Body of pancreas (tissue), 4 donors: Measurements from ENCODE around the gene OR2T34. TPM values are rescaled to one million over a fixed set of nuclear protein-coding genes. Genes with fewer than 3 reads are reported as not detected.
"Not testable (repeated sequence)": the region's sequence is repeated elsewhere in the genome, so short reads cannot be mapped to it uniquely, and the experiment has no call there.

Experiments
- ATAC-seq: fragments of 150-250 bp; one replicate; pipeline ENCODE4 v1.9.1; 2016
- DNase-seq, 4 donors: peaks; one replicate each; pipeline ENCODE4 v3.0.0-alpha.2; 2019
- H3K27ac ChIP-seq, 4 donors: fragments of 200-600 bp; sonication (generic); 1 replicate in 3 of 4; 2 replicates in 1 of 4; pipeline versions ENCODE4 v1.5.1 to v1.6.1; 2016 to 2019; ENCODE audit warnings: mild to moderate bottlenecking in 1 of 4, mixed read lengths in 1 of 4, moderate library complexity in 1 of 4
- H3K27me3 ChIP-seq, 2 donors: fragments of 200-600 bp; sonication (generic); one replicate each; pipeline ENCODE4 v1.6.0; 2016; ENCODE audit warnings: mild to moderate bottlenecking in 1 of 2
- H3K36me3 ChIP-seq, 2 donors: fragments of 200-600 bp; sonication (generic); replicated peaks in 1 of 2; 2 replicates each; pipeline ENCODE4 v1.5.1; 2016; ENCODE audit warnings: low read depth in 2 of 2; ENCODE audit not compliant: insufficient read depth in 1 of 2
- H3K4me1 ChIP-seq: fragments of 200-600 bp; sonication (generic); one replicate; pipeline ENCODE4 v1.6.0; 2016
- H3K4me3 ChIP-seq, 2 donors: fragments of 200-600 bp; sonication (generic); 1 replicate in 1 of 2; 2 replicates in 1 of 2; pipeline ENCODE4 v1.5.1; 2016 to 2019
- H3K9me3 ChIP-seq, 3 donors: fragments of 200-600 bp; sonication (generic); 1 replicate in 2 of 3; 2 replicates in 1 of 3; pipeline ENCODE4 v1.5.1; 2016
- CTCF ChIP-seq, 7 experiments: fragments of 450-650 bp in 4 of 7; fragments of 200-600 bp in 3 of 7; sonication (generic) in 3 of 7; IDR thresholded peaks; one replicate each; pipeline ENCODE4 v1.5.1; 2016 to 2019; ENCODE audit warnings: antibody characterized with exemption in 7 of 7
- POLR2A ChIP-seq, 3 donors: fragments of 450-650 bp; IDR thresholded peaks; one replicate each; pipeline ENCODE4 v1.6.1; 2016; ENCODE audit warnings: antibody characterized with exemption in 3 of 3, mild to moderate bottlenecking in 2 of 3
- WGBS, 2 donors: methylation state at CpG; one replicate each; pipeline ENCODE4 v1.1.5; 2017; 5-methylcytosine and 5-hydroxymethylcytosine counted together
- intact Hi-C: fragments of 100-400 bp; cut with DNase I; formaldehyde crosslinking; loops from one replicate; pipeline ENCODE4 v1.15.1; 2023
- total RNA-seq, 2 donors: library from RNA; depleted of rRNA; stranded (reverse); fragments of >200 nt; gene quantifications; one replicate each; pipeline ENCODE4 v1.1.0, GENCODE V29; 2016

The OR2T34 gene
- total RNA-seq: not detected

- H3K36me3 ChIP-seq, H3K27ac ChIP-seq, DNase-seq, H3K27me3 ChIP-seq, intact Hi-C loops, H3K9me3 ChIP-seq, H3K4me3 ChIP-seq, H3K4me1 ChIP-seq, ATAC-seq: not testable (repeated sequence)
- 73 to 81% methylated on average over 3 of the region's 3 CpGs for WGBS, 2 donors
These were observed at the start of gene OR2T34 for GRCh38 chr1:248574657-248575056. Gene OR2T34 (minus strand): TSS chr1:248574757. CDS start chr1:248574757, 0 bp downstream.

DNA sequence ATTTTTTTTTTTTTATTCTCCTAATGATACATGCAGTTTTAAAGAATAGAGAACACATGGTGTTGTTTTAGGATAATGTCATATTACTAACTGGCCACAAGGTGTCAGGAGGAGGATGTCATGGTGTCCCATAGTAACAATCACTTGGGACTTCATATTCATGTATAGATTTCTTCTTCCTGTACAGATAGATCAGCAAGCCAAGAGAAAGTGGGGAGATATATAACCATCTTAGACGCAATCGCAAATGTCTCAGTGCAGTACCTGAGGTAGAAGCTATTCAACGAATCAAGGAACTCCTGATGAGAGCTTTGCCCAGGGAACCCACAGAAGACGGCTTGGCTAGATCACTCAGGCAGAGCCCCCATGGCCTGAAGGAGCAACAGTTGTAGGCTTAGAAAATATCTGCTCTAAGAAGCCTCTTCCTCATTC lies 48.0 kb upstream of the OR2T34 start:
- peak in 2 of 4 donors; percentile 3 to 19 for DNase-seq

GRCh38 chr1:248621770-248622169 lies 47.2 kb upstream of the OR2T34 start:
- WGBS, 2 donors: 47 to 53% methylated on average over 7 of the region's 7 CpGs
- H3K9me3 ChIP-seq: no peaks in the 10 kb centered on the region
- no peak for DNase-seq
- H3K27ac ChIP-seq: no peak overlapping the region
- TF ChIP-seq POLR2A (IDR thresholded peaks at IDR 0.05) (no peak), CTCF (IDR thresholded peaks at IDR 0.05) (no peak)
- no peaks in the 10 kb centered on the region for H3K36me3 ChIP-seq
- H3K4me3 ChIP-seq: no peak overlapping the region
- no peaks in the 10 kb centered on the region for H3K4me1 ChIP-seq
- ATAC-seq: no peak
- intact Hi-C loops: no loop called here
- no peaks in the 10 kb centered on the region for H3K27me3 ChIP-seq

More for the DNA sequence above, 48.0 kb upstream of the OR2T34 start:
- Histone ChIP-seq H3K4me1 (no peaks in the 10 kb centered on the region), H3K36me3 (no peaks in the 10 kb centered on the region), H3K27me3 (no peaks in the 10 kb centered on the region), H3K9me3 (no peaks in the 10 kb centered on the region), H3K27ac (no peak overlapping the region), H3K4me3 (no peak overlapping the region)
- intact Hi-C loops: no loop called here
- 29 to 44% methylated on average over 4 of the region's 4 CpGs for WGBS, 2 donors
- no peak for TF ChIP-seq POLR2A (IDR thresholded peaks at IDR 0.05)
- peak in 6 of 7 experiments; percentile 39 to 71 (median 56) for TF ChIP-seq CTCF (IDR thresholded peaks at IDR 0.05)
- peak; percentile 66 for ATAC-seq

- Histone ChIP-seq H3K27me3 (no peaks in the 10 kb centered on the region), H3K9me3 (no peaks in the 10 kb centered on the region), H3K4me1 (no peaks in the 10 kb centered on the region), H3K4me3 (no peak overlapping the region), H3K36me3 (no peaks in the 10 kb centered on the region), H3K27ac (no peak overlapping the region)
- DNase-seq (peak; percentile 49 to 79 (median 68)), ATAC-seq (peak; percentile 55)
- peak in 6 of 7 experiments; percentile 41 to 67 (median 58) for TF ChIP-seq CTCF (IDR thresholded peaks at IDR 0.05)
- no peak for TF ChIP-seq POLR2A (IDR thresholded peaks at IDR 0.05)
- intact Hi-C loops: no loop called here
- 0 to 3% methylated on average over 3 of the region's 3 CpGs for WGBS, 2 donors
These were observed 44.3 kb upstream of the OR2T34 start for GRCh38 chr1:248618878-248619277.

DNA sequence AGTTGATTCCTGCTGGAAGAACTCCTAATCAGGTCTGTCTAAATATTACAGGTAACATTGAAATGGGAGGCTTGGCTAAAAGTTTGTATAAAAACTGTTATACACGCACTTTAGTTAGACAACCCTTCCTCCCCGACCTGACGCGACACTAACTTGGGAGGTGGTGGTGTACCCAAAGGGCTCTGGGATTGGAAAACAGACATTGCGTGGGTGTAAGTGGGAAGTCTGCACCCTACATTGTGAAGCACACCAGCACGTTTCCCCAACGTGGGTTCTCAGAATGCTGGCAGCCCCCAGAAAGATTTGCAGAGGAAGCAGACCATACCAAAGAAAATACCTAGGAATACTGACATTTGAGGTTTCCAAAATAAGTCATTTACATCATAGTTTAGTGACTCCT lies 43.6 kb upstream of the OR2T34 start:
- intact Hi-C loops: no loop called here
- no peak overlapping the region for H3K4me3 ChIP-seq
- no peaks in the 10 kb centered on the region for H3K9me3 ChIP-seq
- H3K4me1 ChIP-seq: no peaks in the 10 kb centered on the region
- DNase-seq (no peak), ATAC-seq (no peak)
- no peaks in the 10 kb centered on the region for H3K36me3 ChIP-seq
- no peak for TF ChIP-seq CTCF (IDR thresholded peaks at IDR 0.05)
- no peak for TF ChIP-seq POLR2A (IDR thresholded peaks at IDR 0.05)
- no peaks in the 10 kb centered on the region for H3K27me3 ChIP-seq
- WGBS, 2 donors: 60 to 68% methylated on average over 7 of the region's 7 CpGs
- no peak overlapping the region for H3K27ac ChIP-seq
